HCT116 (cell line): ENCODE results near the gene OAS2. TPM values are rescaled to one million over a fixed set of nuclear protein-coding genes. Genes with fewer than 3 reads are reported as not detected.

Experiments used
- ATAC-seq: fragments of 200-7000 bp; cut with Tn5 transposase; 2 replicates; pipeline ENCODE4 v1.9.1; 2020; ENCODE audit warnings: mild to moderate bottlenecking, moderate library complexity
- BruUV-seq: library from RNA; stranded (reverse); fragments of 400-500 nt; replicated peaks from 2 replicates; lab custom pipeline; 2021; lab: Mats Ljungman, UMichigan
- CTCF ChIA-PET: fragments of 300-600 bp; sonication (Branson Sonifier 250); formaldehyde crosslinking; loops from one replicate; lab custom pipeline; 2021; ENCODE audit warnings: antibody characterized with exemption; lab: Charles Lee
- POLR2A ChIA-PET: fragments of 300-600, 350-600 bp; sonication (Branson Sonifier 250); formaldehyde crosslinking; loops from one replicate; lab custom pipeline; 2021; ENCODE audit warnings: antibody characterized with exemption; lab: Charles Lee
- RAD21 ChIA-PET, 2 experiments: fragments of 300-600 bp; sonication (Branson Sonifier 250); formaldehyde crosslinking; loops; one replicate each; lab custom pipeline; 2023; ENCODE audit warnings: low total read pairs in 2 of 2; ENCODE audit not compliant: uncharacterized antibody in 2 of 2, unreplicated experiment in 2 of 2, low non-redundant PET in 1 of 2; lab: Charles Lee
- DNase-seq: peaks from one replicate; pipeline ENCODE4 v3.0.0-alpha.2; 2010; ENCODE audit warnings: low read depth, low spot score
- H2AFZ ChIP-seq: fragments of 200-600 bp; shearing (Covaris generic), sonication (generic); 2 replicates; pipeline ENCODE4 v1.6.1; 2017; ENCODE audit warnings: low read depth, mixed run types, mixed read lengths, antibody characterized with exemption, low read length; ENCODE audit not compliant: poor library complexity, severe bottlenecking
- H3K27ac ChIP-seq: 2 replicates; pipeline ENCODE4 v1.5.1; 2012; ENCODE audit warnings: low read depth, low read length
- H3K27me3 ChIP-seq: fragments of 200-600 bp; sonication (generic); 2 replicates; pipeline ENCODE4 v1.6.1; 2016; ENCODE audit warnings: mixed run types, low read length, mixed read lengths; ENCODE audit not compliant: insufficient read depth
- H3K36me3 ChIP-seq, 2 experiments: fragments of 200-500 bp in 1 of 2; fragments of 200-600 bp in 1 of 2; sonication (Bioruptor generic) in 1 of 2; sonication (generic) in 1 of 2; 2 replicates each; pipeline versions ENCODE4 v1.5.1 to v1.6.1; 2014 to 2016; ENCODE audit warnings: low read length in 2 of 2, inconsistent platforms in 1 of 2, mixed read lengths in 1 of 2, mixed run types in 1 of 2; ENCODE audit not compliant: insufficient read depth in 2 of 2, control insufficient read depth in 1 of 2
- H3K4me1 ChIP-seq, 2 experiments: fragments of 200-600 bp in 1 of 2; sonication (generic) in 1 of 2; 2 replicates each; pipeline versions ENCODE4 v1.5.1 to v1.6.1; 2012 to 2017; ENCODE audit warnings: low read length in 2 of 2, inconsistent platforms in 1 of 2, mild to moderate bottlenecking in 1 of 2, mixed read lengths in 1 of 2, mixed run types in 1 of 2, moderate library complexity in 1 of 2; ENCODE audit not compliant: insufficient read depth in 2 of 2, control insufficient read depth in 1 of 2
- H3K4me2 ChIP-seq: fragments of 200-600 bp; sonication (generic); 2 replicates; pipeline ENCODE4 v1.6.1; 2017; ENCODE audit warnings: mixed run types, low read length, mixed read lengths
- H3K4me3 ChIP-seq, 2 experiments: fragments of 200-600 bp in 1 of 2; sonication (generic) in 1 of 2; replicated peaks in 1 of 2; 2 replicates each; pipeline ENCODE4 v1.5.1; 2011 to 2016; ENCODE audit warnings: low read length in 2 of 2, control low read depth in 1 of 2, low read depth in 1 of 2, mild to moderate bottlenecking in 1 of 2, mixed read lengths in 1 of 2, mixed run types in 1 of 2
- H3K79me2 ChIP-seq: fragments of 200-600 bp; sonication (generic); 2 replicates; pipeline ENCODE4 v1.6.1; 2017; ENCODE audit warnings: mild to moderate bottlenecking, mixed run types, low read length, moderate library complexity, mixed read lengths; ENCODE audit not compliant: insufficient read depth
- H3K9ac ChIP-seq: fragments of 200-600 bp; sonication (generic); 2 replicates; pipeline ENCODE4 v1.6.1; 2016; ENCODE audit warnings: low read length, mixed read lengths
- H3K9me2 ChIP-seq: fragments of 200-600 bp; sonication (generic), shearing (Covaris generic); 2 replicates; pipeline ENCODE4 v1.6.1; 2017; ENCODE audit warnings: mixed run types, mild to moderate bottlenecking, moderate library complexity; ENCODE audit not compliant: insufficient read depth
- H3K9me3 ChIP-seq, 2 experiments: fragments of 200-500 bp in 1 of 2; fragments of 200-600 bp in 1 of 2; sonication (Bioruptor generic) in 1 of 2; sonication (generic) in 1 of 2; 2 replicates each; pipeline ENCODE4 v1.6.1; 2014 to 2017; ENCODE audit warnings: low read length in 2 of 2, mixed read lengths in 2 of 2, inconsistent platforms in 1 of 2, low read depth in 1 of 2, mild to moderate bottlenecking in 1 of 2, mixed run types in 1 of 2, moderate library complexity in 1 of 2; ENCODE audit not compliant: control insufficient read depth in 1 of 2, insufficient read depth in 1 of 2
- H4K20me1 ChIP-seq: fragments of 200-600 bp; sonication (generic), shearing (Covaris generic); 2 replicates; pipeline ENCODE4 v1.6.1; 2017; ENCODE audit warnings: mixed run types, mild to moderate bottlenecking, moderate library complexity; ENCODE audit not compliant: insufficient read depth
- CBX3 ChIP-seq: IDR thresholded peaks from 2 replicates; pipeline ENCODE4 v1.6.1; 2012; ENCODE audit warnings: low read depth
- CEBPB ChIP-seq: IDR thresholded peaks from 2 replicates; pipeline ENCODE4 v1.6.1; 2012; ENCODE audit warnings: low read depth
- FOSL1 ChIP-seq: IDR thresholded peaks from 2 replicates; pipeline ENCODE4 v1.6.1; 2012; ENCODE audit warnings: low read depth
- POLR2A ChIP-seq: IDR thresholded peaks from 2 replicates; pipeline ENCODE4 v1.7.0; 2011; ENCODE audit warnings: borderline replicate concordance; ENCODE audit not compliant: insufficient read depth, insufficient read length; ENCODE audit errors: extremely low read depth
- POLR2AphosphoS5 ChIP-seq: IDR thresholded peaks from 2 replicates; pipeline ENCODE4 v1.6.1; 2011; ENCODE audit warnings: mild to moderate bottlenecking, low read depth, low read length, moderate library complexity
- RAD21 ChIP-seq: IDR thresholded peaks from 2 replicates; pipeline ENCODE4 v1.6.1; 2012; ENCODE audit warnings: low read depth, mild to moderate bottlenecking
- SP1 ChIP-seq: IDR thresholded peaks from 2 replicates; pipeline ENCODE4 v1.6.1; 2012; ENCODE audit warnings: low read depth
- SRF ChIP-seq: IDR thresholded peaks from 2 replicates; pipeline ENCODE4 v1.6.1; 2012; ENCODE audit warnings: low read depth
- intact Hi-C: fragments of 100-400 bp; cut with micrococcal nuclease; formaldehyde crosslinking; loops from 2 replicates; pipeline ENCODE4 v1.10.0; 2022
- total RNA-seq: library from RNA; stranded (reverse); gene quantifications from one replicate; pipeline ENCODE4 v1.2.1, GENCODE V29; 2021; ENCODE audit not compliant: unreplicated experiment
- TF ChIP-seq, protein P1 (sequence below), 3 experiments: fragments of 200-600 bp in 1 of 3; sonication (generic) in 1 of 3; IDR thresholded peaks in 2 of 3; conservative IDR thresholded peaks in 1 of 3; 2 replicates each; pipeline ENCODE4 v1.5.1; 2012 to 2017; ENCODE audit warnings: low read depth in 2 of 3, low read length in 2 of 3, antibody characterized with exemption in 1 of 3, borderline replicate concordance in 1 of 3, control low read depth in 1 of 3, mild to moderate bottlenecking in 1 of 3, mixed read lengths in 1 of 3, mixed run types in 1 of 3, moderate library complexity in 1 of 3; ENCODE audit not compliant: insufficient read depth in 1 of 3
- TF ChIP-seq, protein P2 (sequence below): IDR thresholded peaks from 2 replicates; pipeline ENCODE4 v1.6.1; 2012

OAS2 gene
- total RNA-seq, 1 experiment from 2014 or later, result 0.30 TPM

DNA sequence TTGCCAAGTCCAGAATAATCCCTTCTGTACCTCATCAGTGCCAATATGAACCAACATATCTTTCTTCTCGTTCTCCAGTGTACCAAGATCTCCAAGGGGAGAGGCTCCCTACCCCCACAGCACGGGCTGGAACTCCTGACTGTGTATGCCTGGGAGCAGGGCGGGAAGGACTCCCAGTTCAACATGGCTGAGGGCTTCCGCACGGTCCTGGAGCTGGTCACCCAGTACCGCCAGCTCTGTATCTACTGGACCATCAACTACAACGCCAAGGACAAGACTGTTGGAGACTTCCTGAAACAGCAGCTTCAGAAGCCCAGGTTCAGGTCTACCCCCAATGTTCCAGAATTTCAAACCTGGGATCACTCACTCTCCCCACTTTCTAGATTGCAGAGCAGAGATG lies 10.5 kb upstream of the OAS2 start:
- CTCF ChIA-PET, result no interaction called here
- BruUV-seq, result no TSS peak

DNA sequence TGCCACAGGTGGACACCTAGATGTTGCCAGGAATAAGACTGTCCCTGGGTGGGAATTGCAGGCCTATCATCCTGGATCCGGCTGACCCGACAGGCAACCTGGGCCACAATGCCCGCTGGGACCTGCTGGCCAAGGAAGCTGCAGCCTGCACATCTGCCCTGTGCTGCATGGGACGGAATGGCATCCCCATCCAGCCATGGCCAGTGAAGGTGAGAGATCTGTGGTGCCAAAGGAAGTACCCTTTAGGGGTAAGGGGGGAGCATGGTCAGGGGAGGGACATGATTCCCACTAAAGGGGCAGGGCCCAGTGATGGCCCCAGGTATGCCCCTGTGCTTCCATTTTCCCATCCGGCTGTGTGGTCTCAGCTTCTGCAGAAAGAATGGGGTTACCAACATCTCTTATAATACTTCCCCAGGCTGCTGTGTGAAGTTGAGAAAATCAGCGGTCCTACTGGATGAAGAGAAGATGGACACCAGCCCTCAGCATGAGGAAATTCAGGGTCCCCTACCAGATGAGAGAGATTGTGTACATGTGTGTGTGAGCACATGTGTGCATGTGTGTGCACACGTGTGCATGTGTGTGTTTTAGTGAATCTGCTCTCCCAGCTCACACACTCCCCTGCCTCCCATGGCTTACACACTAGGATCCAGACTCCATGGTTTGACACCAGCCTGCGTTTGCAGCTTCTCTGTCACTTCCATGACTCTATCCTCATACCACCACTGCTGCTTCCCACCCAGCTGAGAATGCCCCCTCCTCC lies 8.6 kb upstream of the OAS2 start:
- POLR2A ChIA-PET, result no interaction called here

More for the DNA sequence above, 10.5 kb upstream of the OAS2 start:
- Histone ChIP-seq H3K4me1 (no peaks in the 10 kb centered on the region), H3K4me3 (no peak overlapping the region), H3K9me3 (no peaks in the 10 kb centered on the region), H3K36me3 (peaks cover 0 to 7% of the 10 kb centered on the region in 2 experiments; a peak in 1 of 4 replicates), H3K27me3 (no peaks in the 10 kb centered on the region), H3K9me2 (no peaks in the 10 kb centered on the region), H3K79me2 (no peaks in the 10 kb centered on the region), H4K20me1 (no peaks in the 10 kb centered on the region), H3K4me2 (no peak overlapping the region), H3K9ac (no peak overlapping the region), H2AFZ (no peak overlapping the region), H3K27ac (no peak overlapping the region)
- intact Hi-C loops, result no loop called here
- POLR2A ChIA-PET, result no interaction called here
- DNase-seq (no peak), ATAC-seq (no peak)
- TF ChIP-seq SP1, result no peak
- RAD21 ChIA-PET, result no interaction called here

More for the DNA sequence above, 8.6 kb upstream of the OAS2 start:
- no peaks in the 10 kb centered on the region for H3K9me3 ChIP-seq
- CTCF ChIA-PET, result interaction anchor here (1.6 kb wide), 1 partner anchor 23 kb away, joined by 3 read pairs; no protein-coding TSS in a partner anchor
- ATAC-seq (no peak), DNase-seq (no peak)
- TF ChIP-seq FOSL1 (no peak), CEBPB (no peak), POLR2AphosphoS5 (no peak), SRF (no peak), SP1 (no peak), CBX3 (no peak), POLR2A (no peak), RAD21 (no peak)
- TF ChIP-seq, protein P1, sequence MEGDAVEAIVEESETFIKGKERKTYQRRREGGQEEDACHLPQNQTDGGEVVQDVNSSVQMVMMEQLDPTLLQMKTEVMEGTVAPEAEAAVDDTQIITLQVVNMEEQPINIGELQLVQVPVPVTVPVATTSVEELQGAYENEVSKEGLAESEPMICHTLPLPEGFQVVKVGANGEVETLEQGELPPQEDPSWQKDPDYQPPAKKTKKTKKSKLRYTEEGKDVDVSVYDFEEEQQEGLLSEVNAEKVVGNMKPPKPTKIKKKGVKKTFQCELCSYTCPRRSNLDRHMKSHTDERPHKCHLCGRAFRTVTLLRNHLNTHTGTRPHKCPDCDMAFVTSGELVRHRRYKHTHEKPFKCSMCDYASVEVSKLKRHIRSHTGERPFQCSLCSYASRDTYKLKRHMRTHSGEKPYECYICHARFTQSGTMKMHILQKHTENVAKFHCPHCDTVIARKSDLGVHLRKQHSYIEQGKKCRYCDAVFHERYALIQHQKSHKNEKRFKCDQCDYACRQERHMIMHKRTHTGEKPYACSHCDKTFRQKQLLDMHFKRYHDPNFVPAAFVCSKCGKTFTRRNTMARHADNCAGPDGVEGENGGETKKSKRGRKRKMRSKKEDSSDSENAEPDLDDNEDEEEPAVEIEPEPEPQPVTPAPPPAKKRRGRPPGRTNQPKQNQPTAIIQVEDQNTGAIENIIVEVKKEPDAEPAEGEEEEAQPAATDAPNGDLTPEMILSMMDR (IDR thresholded peaks at IDR 0.05 in 2 of 3, conservative IDR thresholded peaks at IDR 0.05 in 1 of 3; ENCODE audit: borderline replicate concordance in 1 of 3, insufficient read depth in 1 of 3, low read depth in 2 of 3, low read length in 2 of 3), result no peak
- TF ChIP-seq, protein P2, sequence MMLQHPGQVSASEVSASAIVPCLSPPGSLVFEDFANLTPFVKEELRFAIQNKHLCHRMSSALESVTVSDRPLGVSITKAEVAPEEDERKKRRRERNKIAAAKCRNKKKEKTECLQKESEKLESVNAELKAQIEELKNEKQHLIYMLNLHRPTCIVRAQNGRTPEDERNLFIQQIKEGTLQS, result no peak
- no peak overlapping the region for H3K4me3 ChIP-seq
- RAD21 ChIA-PET, result no interaction called here
- H3K27me3 ChIP-seq, result no peaks in the 10 kb centered on the region
- no peaks in the 10 kb centered on the region for H4K20me1 ChIP-seq
- no peaks in the 10 kb centered on the region for H3K4me1 ChIP-seq
- no peak overlapping the region for H2AFZ ChIP-seq
- H3K9me2 ChIP-seq, result no peaks in the 10 kb centered on the region
- no peak overlapping the region for H3K9ac ChIP-seq
- peaks cover 0 to 1% of the 10 kb centered on the region in 2 experiments; a peak in 1 of 4 replicates for H3K36me3 ChIP-seq
- H3K4me2 ChIP-seq, result no peak overlapping the region
- H3K79me2 ChIP-seq, result no peaks in the 10 kb centered on the region
- no peak overlapping the region for H3K27ac ChIP-seq
- BruUV-seq, result no TSS peak
- intact Hi-C loops, result no loop called here
